IMR-90 (cell line): ENCODE measurements around the gene CHCT1. TPM values are rescaled to one million over a fixed set of nuclear protein-coding genes. Genes with fewer than 3 reads are reported as not detected.

ENCODE experiments used
- ATAC-seq: fragments of 200-7000 bp; cut with Tn5 transposase; 2 replicates; pipeline ENCODE4 v1.9.1; 2020; ENCODE audit warnings: low read depth, mild to moderate bottlenecking, moderate library complexity
- BruUV-seq: library from RNA; stranded (reverse); fragments of 400-500 nt; replicated peaks from 2 replicates; lab custom pipeline; 2021; lab: Mats Ljungman, UMichigan
- CTCF ChIA-PET: fragments of 300-600 bp; formaldehyde crosslinking; extraction: SDS; loops from one replicate; lab custom pipeline; 2021; ENCODE audit warnings: antibody characterized with exemption; lab: Yijun Ruan, JAX
- POLR2A ChIA-PET: fragments of 300-600 bp; sonication (Branson Sonifier 250); formaldehyde crosslinking; loops from one replicate; lab custom pipeline; 2022; ENCODE audit warnings: antibody characterized with exemption; ENCODE audit not compliant: unreplicated experiment; lab: Charles Lee
- DNase-seq: peaks from one replicate; pipeline ENCODE4 v3.0.0; 2013
- H2AFZ ChIP-seq: replicated peaks from 2 replicates; pipeline ENCODE3; 2013; ENCODE audit warnings: low read length, mild to moderate bottlenecking; ENCODE audit not compliant: poor library complexity
- H2AK5ac ChIP-seq: 2 replicates; pipeline ENCODE4 v1.6.1; 2013; ENCODE audit warnings: low read depth, low read length, inconsistent platforms
- H2AK9ac ChIP-seq: replicated peaks from 2 replicates; pipeline ENCODE3; 2013; ENCODE audit warnings: mild to moderate bottlenecking, low read depth, low read length, moderate library complexity; ENCODE audit not compliant: poor library complexity
- H2BK120ac ChIP-seq: 2 replicates; pipeline ENCODE4 v1.6.1; 2013; ENCODE audit warnings: low read depth, low read length, inconsistent platforms
- H2BK15ac ChIP-seq: 3 replicates; pipeline ENCODE4 v1.6.1; 2013; ENCODE audit warnings: low read depth, low read length, inconsistent platforms
- H2BK20ac ChIP-seq: 2 replicates; pipeline ENCODE4 v1.6.1; 2013; ENCODE audit warnings: low read depth, mild to moderate bottlenecking, inconsistent platforms, low read length, moderate library complexity
- H2BK5ac ChIP-seq: 2 replicates; pipeline ENCODE4 v1.6.1; 2013; ENCODE audit warnings: mild to moderate bottlenecking, low read depth, low read length, inconsistent platforms; ENCODE audit not compliant: poor library complexity, severe bottlenecking
- H3K14ac ChIP-seq: replicated peaks from 2 replicates; pipeline ENCODE4 v1.6.1; 2013; ENCODE audit warnings: low read depth, low read length, inconsistent platforms
- H3K18ac ChIP-seq: 2 replicates; pipeline ENCODE4 v1.6.1; 2013; ENCODE audit warnings: low read depth, low read length, control low read depth
- H3K23ac ChIP-seq: 2 replicates; pipeline ENCODE4 v1.6.1; 2013; ENCODE audit warnings: low read depth, low read length, inconsistent platforms
- H3K27ac ChIP-seq: 2 replicates; pipeline ENCODE4 v1.5.1; 2013; ENCODE audit warnings: mild to moderate bottlenecking, control low read depth, low read length; ENCODE audit not compliant: insufficient read depth
- H3K27me3 ChIP-seq: 2 replicates; pipeline ENCODE4 v1.6.1; 2013; ENCODE audit warnings: low read length; ENCODE audit not compliant: control insufficient read depth, insufficient read depth
- H3K36me3 ChIP-seq: 2 replicates; pipeline ENCODE4 v1.6.1; 2013; ENCODE audit warnings: low read length, mixed read lengths; ENCODE audit not compliant: control insufficient read depth, insufficient read depth
- H3K4ac ChIP-seq: 2 replicates; pipeline ENCODE4 v1.6.1; 2013; ENCODE audit warnings: low read depth, low read length, inconsistent platforms
- H3K4me1 ChIP-seq: 2 replicates; pipeline ENCODE4 v1.6.1; 2013; ENCODE audit warnings: low read length, mixed read lengths; ENCODE audit not compliant: control insufficient read depth, insufficient read depth
- H3K4me2 ChIP-seq: 2 replicates; pipeline ENCODE4 v1.6.1; 2013; ENCODE audit warnings: low read depth, mild to moderate bottlenecking, control low read depth, low read length, moderate library complexity
- H3K4me3 ChIP-seq: 2 replicates; pipeline ENCODE4 v1.5.1; 2013; ENCODE audit warnings: low read depth, mild to moderate bottlenecking, control low read depth, low read length, moderate library complexity; ENCODE audit not compliant: insufficient read depth
- H3K56ac ChIP-seq: 2 replicates; pipeline ENCODE4 v1.6.1; 2013; ENCODE audit warnings: low read length, inconsistent platforms; ENCODE audit not compliant: insufficient read depth; ENCODE audit errors: extremely low read depth
- H3K79me1 ChIP-seq, 2 experiments: 2 replicates each; pipeline ENCODE4 v1.6.1; 2013; ENCODE audit warnings: low read length in 2 of 2, inconsistent platforms in 1 of 2, low read depth in 1 of 2
- H3K9ac ChIP-seq: 2 replicates; pipeline ENCODE4 v1.6.1; 2013; ENCODE audit warnings: low read depth, low read length, control low read depth
- H3K9me1 ChIP-seq: 2 replicates; pipeline ENCODE4 v1.6.1; 2013; ENCODE audit warnings: low read length, inconsistent platforms; ENCODE audit not compliant: insufficient read depth
- H3K9me3 ChIP-seq: 2 replicates; pipeline ENCODE4 v1.6.1; 2013; ENCODE audit warnings: low read length; ENCODE audit not compliant: control insufficient read depth, insufficient read depth
- H4K20me1 ChIP-seq: 2 replicates; pipeline ENCODE4 v1.6.1; 2013; ENCODE audit warnings: low read length, inconsistent platforms; ENCODE audit not compliant: insufficient read depth
- H4K5ac ChIP-seq: 2 replicates; pipeline ENCODE4 v1.6.1; 2013; ENCODE audit warnings: mild to moderate bottlenecking, low read depth, low read length, control low read depth
- H4K8ac ChIP-seq, 2 experiments: 2 replicates each; pipeline ENCODE4 v1.6.1; 2013; ENCODE audit warnings: low read depth in 2 of 2, low read length in 2 of 2, control low read depth in 1 of 2, inconsistent platforms in 1 of 2
- H4K91ac ChIP-seq: 2 replicates; pipeline ENCODE4 v1.6.1; 2013; ENCODE audit warnings: low read depth, low read length, inconsistent platforms; ENCODE audit not compliant: insufficient read depth
- BHLHE40 ChIP-seq: fragments of 150-350 bp; IDR thresholded peaks from 2 replicates; pipeline ENCODE4 v1.6.1; 2016; ENCODE audit warnings: mild to moderate bottlenecking, low read depth, low read length
- FOS ChIP-seq: fragments of 150-350 bp; IDR thresholded peaks from 2 replicates; pipeline ENCODE4 v1.6.1; 2016; ENCODE audit warnings: low read depth, low read length
- MAFK ChIP-seq: IDR thresholded peaks from 2 replicates; pipeline ENCODE4 v1.6.1; 2012; ENCODE audit warnings: low read depth, low read length, improper control_type of control experiment
- SMC3 ChIP-seq: fragments of 150-350 bp; IDR thresholded peaks from 2 replicates; pipeline ENCODE4 v1.6.1; 2016; ENCODE audit warnings: low read depth, mild to moderate bottlenecking, antibody characterized with exemption, low read length, moderate library complexity
- dilution Hi-C: fragments of 300-500 bp; cut with HindIII; formaldehyde crosslinking; loops from one replicate; pipeline ENCODE4 v1.14.3; 2018; ENCODE audit warnings: low sequenced_read_pairs; ENCODE audit not compliant: unreplicated experiment
- in situ Hi-C: fragments of 300-500 bp; cut with MboI; formaldehyde crosslinking; loops from 3 replicates; pipeline ENCODE4 v1.14.3; 2019; ENCODE audit warnings: low sequenced_read_pairs, inconsistent platforms, mixed read lengths
- intact Hi-C: fragments of 100-400 bp; cut with micrococcal nuclease; formaldehyde crosslinking; loops from 2 replicates; pipeline ENCODE4 v1.10.0; 2022
- polyA plus RNA-seq, 3 experiments: library from polyadenylated mRNA; depleted of rRNA; stranded (reverse); fragments of >200 nt; gene quantifications; 2 replicates each; pipeline ENCODE4 v1.2.3, GENCODE V29; 2012; ENCODE audit warnings: low replicate concordance in 1 of 3
- total RNA-seq: library from RNA; depleted of rRNA; stranded (reverse); fragments of >200 nt; gene quantifications from 2 replicates; pipeline ENCODE4 v1.2.3, GENCODE V29; 2012

The CHCT1 gene
- total and polyA plus RNA-seq, 2 of the 4 experiments (the other 2 are of a cell fraction): not detected

DNA sequence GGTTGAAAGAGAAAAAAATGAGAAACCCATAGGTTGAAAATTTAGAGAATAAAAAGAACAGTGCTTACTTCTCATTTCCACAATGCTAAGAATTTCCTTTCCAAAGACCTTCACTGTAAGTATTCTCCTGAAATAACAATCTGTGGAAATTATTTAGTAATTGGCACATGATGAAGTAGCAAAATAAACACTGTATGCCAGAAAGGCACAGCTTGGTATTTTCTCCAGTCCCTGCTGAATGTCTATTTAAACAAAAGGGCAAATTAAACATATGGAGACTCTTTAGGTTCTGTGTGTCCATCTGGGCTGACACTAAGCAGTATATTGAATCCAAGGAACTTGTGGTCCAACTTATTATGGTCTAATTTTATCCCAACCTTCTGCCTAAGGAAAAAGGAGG lies 46.1 kb downstream of the CHCT1 start:
- no peak overlapping the region for H3K4ac ChIP-seq
- H4K5ac ChIP-seq: no peak overlapping the region
- no peak overlapping the region for H2AFZ ChIP-seq
- H3K9ac ChIP-seq: no peak overlapping the region
- DNase-seq (peak; percentile 43), ATAC-seq (peak; percentile 56)
- H4K8ac ChIP-seq: no peak overlapping the region
- TF ChIP-seq MAFK: no peak
- TF ChIP-seq BHLHE40: no peak; the same call in 1 of the 2 replicates
- TF ChIP-seq SMC3: no peak
- TF ChIP-seq FOS: no peak
- ChIA-PET POLR2A (no interaction called here), CTCF (no interaction called here)
- peak overlapping the region; percentile 56 for H2BK5ac ChIP-seq
- H3K14ac ChIP-seq: no peak overlapping the region
- H3K27me3 ChIP-seq: no peaks in the 10 kb centered on the region
- BruUV-seq: no TSS peak
- peaks cover 29% of the 10 kb centered on the region for H3K36me3 ChIP-seq
- peaks cover 27 to 30% of the 10 kb centered on the region in 2 experiments for H3K79me1 ChIP-seq
- dilution Hi-C loops: no loop called here
- H2AK5ac ChIP-seq: no peak overlapping the region
- H3K4me3 ChIP-seq: no peak overlapping the region
- H3K23ac ChIP-seq: no peak overlapping the region
- H2AK9ac ChIP-seq: no peak overlapping the region
- no peaks in the 10 kb centered on the region for H4K20me1 ChIP-seq
- no peaks in the 10 kb centered on the region for H3K9me3 ChIP-seq
- H3K4me1 ChIP-seq: peaks cover 8% of the 10 kb centered on the region
- H3K18ac ChIP-seq: no peak overlapping the region
- in situ Hi-C loops: no loop called here
- H3K4me2 ChIP-seq: peak overlapping the region; percentile 23; the same call in 1 of the 2 replicates
- no peak overlapping the region for H2BK120ac ChIP-seq
- H3K9me1 ChIP-seq: no peaks in the 10 kb centered on the region
- no peak overlapping the region for H2BK15ac ChIP-seq
- no peak overlapping the region for H4K91ac ChIP-seq
- intact Hi-C loops: loop anchor here (2.0 to 5.0 kb wide), 2 partner anchors 56 to 169 kb away; no protein-coding TSS in a partner anchor
- H3K56ac ChIP-seq: no peak overlapping the region
- no peak overlapping the region for H2BK20ac ChIP-seq
- H3K27ac ChIP-seq: peak overlapping the region; percentile 99; the same call in 1 of the 2 replicates
